HUDEP-2 (cell line): Measurements from ENCODE around the gene PCCA.
"Not testable (repeated sequence)": the region's sequence is repeated elsewhere in the genome, so short reads cannot be mapped to it uniquely, and the experiment has no call there.

ENCODE experiments used
- DNase-seq, 76 experiments: peaks; one replicate each; lab custom pipeline; 2025; ENCODE audit not compliant: unreplicated experiment in 76 of 76; lab: John Stamatoyannopoulos, UW

Gene PCCA

GRCh38 chr13:100234006-100234405, 145.1 kb downstream of the PCCA start:
- DNase-seq: no peak

GRCh38 chr13:100234524-100235136, 145.7 kb downstream of the PCCA start:
- DNase-seq: no peak

DNA sequence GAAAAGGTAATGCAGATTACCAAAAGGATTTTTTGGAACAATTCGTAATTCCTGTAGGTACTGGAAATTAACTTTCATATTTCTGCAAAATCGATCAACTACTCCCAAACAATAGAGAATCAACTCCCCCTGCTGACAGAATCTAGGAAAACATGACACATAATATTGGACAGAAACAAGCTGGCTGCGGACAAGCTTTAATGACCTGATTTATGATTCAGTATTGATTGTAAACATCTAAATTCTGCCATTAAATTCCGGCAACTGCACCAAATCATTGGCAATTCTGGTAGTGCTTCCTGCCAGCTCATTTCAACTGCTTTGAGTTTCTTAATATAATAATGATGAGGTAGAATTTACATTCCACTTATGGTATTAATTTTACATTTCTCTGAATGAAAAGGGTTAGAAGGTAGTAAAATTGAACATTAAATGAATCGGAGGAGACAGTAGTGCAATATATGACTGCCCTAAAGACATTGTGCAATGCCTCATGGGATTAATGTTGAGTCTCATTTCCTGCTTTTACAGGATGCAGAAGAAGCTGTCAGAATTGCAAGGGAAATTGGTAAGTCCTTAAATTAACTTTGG, 146.5 kb downstream of the PCCA start:
- DNase-seq: peak in 16 of 76 experiments; percentile 2 to 53 (median 16)

DNA sequence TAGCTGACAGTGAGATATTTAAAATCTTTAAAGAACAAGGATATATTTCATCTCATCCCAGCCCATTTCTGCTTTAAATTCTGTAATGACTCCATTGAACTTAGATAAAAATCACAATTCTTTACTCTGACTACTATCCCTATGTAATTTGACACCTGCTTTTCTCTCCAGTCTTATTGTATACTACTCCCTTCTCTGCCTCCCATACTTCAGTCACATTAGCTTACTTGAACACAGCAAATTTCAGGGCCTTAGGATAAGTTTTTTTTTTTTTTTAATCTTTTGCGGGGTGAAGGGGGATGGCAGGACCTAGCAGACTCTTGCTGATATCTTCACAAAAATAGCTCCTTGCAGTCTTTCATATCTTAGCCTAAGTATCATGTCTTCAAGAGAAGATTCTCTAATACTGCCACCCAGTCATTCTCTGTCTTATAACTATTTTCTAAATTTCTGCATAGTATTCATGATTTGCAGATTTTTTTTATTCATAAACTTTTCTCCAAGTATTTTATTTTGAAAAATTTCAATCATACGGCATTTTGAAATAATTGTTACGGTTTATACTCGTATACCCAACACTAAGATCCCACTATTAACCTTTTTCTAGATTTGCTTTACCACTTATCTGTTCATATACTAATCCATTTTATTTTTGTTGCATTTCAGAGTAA, 151.4 kb downstream of the PCCA start:
- DNase-seq: no peak

DNA sequence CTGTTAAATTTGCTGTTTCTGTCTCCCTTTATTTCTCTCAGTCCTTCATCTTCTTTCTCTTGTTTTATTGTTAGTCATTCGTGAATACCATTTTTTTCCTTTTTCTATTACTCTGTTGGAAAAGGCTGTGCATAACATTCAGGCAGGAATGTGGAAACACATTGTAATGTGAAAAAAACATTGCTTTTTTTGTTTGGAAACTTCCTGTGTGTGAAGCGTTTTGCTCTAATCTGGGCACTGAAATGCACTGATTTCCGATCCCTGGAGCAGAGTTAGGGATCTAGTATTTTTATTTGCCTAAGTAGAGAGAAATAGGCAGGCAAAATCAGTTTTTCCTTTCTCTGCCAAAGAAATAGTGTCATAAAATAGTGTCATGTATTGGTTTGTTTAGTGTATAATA, 155.5 kb downstream of the PCCA start:
- no peak for DNase-seq

DNA sequence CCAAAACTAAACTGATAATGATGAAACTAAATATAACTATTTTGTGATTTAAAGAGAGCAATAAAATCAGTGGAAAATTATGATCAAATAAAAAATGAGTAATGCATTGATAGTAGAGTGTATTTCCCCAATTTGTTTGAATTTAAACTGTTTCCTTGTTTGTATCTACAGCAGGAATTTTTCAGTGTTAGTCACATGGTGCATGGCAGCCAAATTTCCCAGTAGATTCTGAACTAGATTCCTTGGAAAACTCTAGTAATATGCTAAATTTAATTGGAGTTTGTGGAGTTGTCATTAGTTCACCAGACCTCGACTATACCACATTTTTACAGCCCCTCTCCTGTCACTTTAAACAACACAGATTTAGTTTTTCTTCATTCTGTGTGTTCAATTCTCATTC, 156.2 kb downstream of the PCCA start:
- no peak for DNase-seq

GRCh38 chr13:100247937-100248336, 159.0 kb downstream of the PCCA start:
- no peak for DNase-seq

GRCh38 chr13:100254002-100254401, 165.1 kb downstream of the PCCA start:
- peak in 1 of 76 experiments; percentile 0 for DNase-seq

- DNase-seq: no peak
These were observed 173.5 kb downstream of the PCCA start for GRCh38 chr13:100262404-100262803.

GRCh38 chr13:100266026-100266425, 177.1 kb downstream of the PCCA start:
- DNase-seq: no peak

GRCh38 chr13:100269837-100270236, 180.9 kb downstream of the PCCA start:
- DNase-seq: no peak

DNA sequence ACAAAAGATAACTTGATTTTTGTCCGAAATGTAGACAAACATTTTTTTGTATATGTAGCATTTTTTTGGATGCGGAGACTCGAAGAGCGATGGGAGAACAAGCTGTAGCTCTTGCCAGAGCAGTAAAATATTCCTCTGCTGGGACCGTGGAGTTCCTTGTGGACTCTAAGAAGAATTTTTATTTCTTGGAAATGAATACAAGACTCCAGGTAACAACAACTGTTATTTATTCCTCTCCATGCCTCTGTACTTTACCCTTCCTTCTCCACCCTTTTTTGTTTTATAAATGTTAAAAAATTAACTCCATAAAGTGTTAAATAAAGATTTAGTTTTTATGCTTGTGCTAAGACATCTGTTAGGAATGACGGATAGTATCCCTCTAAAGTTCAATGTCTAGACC, 184.2 kb downstream of the PCCA start:
- no peak for DNase-seq

DNA sequence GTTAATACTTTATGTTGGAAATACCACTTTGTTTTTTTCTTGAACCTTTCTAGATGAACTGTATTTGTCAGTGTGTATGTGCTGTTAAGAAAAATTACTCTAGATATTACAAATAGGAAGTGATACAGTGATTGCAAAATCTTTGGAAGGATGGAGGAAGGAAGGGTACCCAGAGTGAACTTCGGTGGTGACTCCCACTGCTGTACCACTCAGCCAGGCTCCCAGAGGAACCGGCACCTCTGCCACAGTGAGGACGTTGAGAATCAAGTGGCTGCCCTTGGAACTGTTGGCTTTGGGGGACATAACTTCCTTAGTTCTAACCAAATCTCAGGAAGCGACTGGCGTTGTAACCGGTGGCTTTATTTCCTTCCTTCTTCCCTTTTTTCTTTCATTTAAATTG, 184.7 kb downstream of the PCCA start:
- DNase-seq: no peak

DNA sequence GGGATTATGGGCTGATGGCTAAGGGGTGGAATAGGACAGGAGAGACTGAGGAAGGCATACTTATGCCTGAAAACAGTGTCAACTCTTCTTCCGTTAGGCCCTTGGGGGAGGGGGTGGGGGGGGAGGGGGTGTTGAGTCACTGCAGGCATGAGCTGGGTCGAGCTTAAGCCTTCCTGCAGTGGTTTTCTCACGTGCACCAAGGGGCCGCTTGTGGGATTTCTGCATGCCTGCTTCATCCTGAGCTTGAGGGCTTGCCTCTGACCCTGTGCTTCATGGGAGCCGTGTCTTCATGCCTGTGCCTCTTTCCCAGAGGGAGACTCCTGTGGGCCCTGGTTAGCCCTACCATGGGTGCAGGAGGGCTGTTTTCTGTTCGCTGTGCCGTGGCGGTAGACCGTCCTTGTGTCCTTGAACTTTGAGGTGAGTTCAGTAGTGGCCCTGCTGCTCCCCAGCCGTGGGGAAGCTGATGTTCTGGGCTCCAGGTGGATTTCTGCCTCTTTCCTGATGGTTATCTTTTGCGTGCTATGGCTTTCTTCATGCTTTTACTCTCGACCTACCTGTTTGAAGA, 186.1 kb downstream of the PCCA start:
- DNase-seq: no peak

DNA sequence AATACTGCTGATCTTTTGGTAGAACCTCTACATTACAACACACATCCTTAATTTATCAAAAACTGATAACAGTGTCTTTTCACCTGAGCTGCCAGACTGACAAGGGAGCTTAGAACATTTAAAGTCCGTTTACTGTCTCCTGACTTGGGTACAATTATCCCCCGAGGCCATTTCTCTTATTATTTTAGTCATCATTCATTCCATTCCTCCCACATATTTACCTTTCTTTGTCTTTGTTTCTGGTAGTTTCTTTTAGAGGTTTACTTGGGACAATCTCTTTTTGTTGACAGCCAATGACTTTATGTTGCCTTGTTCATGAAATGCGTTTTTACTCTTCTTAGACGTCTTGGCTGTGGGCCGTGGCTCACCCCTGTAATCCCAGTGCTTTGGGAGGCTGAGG, 186.9 kb downstream of the PCCA start:
- no peak for DNase-seq

GRCh38 chr13:100280681-100281080, 191.8 kb downstream of the PCCA start:
- no peak for DNase-seq

- not testable (repeated sequence) for DNase-seq
These were observed 193.4 kb downstream of the PCCA start for GRCh38 chr13:100282306-100282705.

DNA sequence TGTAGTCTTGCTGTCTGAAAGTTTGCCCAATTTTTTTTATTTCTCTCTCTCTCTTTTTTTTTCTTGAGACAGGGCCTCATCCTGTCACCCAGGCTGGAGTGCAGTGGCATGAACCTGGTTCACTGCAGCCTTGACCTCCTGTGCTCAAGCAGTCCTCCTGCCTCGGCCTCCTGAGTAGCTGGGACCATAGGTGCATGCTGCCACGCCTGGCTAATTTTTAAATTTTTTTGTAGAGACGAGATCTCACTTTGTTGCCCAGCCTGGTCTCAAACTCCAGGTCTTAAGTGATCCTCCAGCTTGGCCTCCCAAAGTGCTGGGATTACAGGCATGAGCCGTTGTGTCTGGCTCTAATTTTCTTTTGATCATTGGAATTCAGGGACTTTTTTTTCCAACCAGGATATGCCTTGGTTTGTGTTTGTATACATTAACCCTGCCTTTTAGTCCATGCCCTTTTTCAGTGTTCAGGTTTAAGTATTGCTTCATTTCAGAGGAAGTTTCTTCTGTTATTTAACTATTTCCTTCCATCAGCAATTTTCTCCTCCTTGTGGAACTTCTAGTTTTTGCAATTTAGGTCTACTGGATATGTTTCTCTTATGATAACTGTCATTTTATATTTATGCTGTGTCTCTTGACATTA, 201.4 kb downstream of the PCCA start:
- no peak for DNase-seq

DNA sequence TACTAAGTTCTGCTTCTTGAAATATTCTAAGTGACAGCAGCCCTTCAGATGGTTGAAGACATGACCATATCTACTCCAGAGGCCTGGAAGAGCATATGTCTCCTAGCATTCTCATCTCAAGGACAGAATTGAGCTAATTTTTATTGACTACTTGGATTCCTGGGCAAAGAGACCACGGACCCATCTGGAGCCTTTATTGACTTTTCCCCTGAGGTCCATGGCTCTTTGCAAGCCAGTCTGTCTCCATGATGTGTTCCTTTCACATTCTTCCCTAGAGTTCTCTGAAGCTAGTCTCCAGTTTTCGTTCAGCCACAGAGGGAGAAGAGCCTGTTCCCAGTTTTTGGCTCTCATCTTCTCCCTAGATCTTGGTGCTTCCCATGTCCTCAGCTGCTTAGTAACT, 202.7 kb downstream of the PCCA start:
- no peak for DNase-seq

DNA sequence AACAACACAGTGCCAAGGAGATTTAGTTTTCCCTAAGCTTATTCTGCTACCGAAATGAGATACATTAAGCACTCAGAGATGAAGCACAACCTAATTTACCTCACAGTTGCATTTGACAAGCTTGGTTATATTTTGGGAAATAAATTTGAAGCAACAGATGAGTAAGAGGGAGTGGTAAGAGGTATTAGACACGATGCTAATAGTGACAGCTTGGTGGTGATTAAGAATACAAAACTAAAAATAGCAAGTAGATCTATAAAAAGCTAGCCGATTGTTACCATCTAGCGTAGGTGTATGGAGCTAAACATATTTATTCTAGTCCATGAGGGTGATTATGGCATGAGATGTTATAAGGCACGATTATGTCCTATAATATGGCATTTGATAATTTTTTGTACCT, 208.5 kb downstream of the PCCA start:
- no peak for DNase-seq

DNA sequence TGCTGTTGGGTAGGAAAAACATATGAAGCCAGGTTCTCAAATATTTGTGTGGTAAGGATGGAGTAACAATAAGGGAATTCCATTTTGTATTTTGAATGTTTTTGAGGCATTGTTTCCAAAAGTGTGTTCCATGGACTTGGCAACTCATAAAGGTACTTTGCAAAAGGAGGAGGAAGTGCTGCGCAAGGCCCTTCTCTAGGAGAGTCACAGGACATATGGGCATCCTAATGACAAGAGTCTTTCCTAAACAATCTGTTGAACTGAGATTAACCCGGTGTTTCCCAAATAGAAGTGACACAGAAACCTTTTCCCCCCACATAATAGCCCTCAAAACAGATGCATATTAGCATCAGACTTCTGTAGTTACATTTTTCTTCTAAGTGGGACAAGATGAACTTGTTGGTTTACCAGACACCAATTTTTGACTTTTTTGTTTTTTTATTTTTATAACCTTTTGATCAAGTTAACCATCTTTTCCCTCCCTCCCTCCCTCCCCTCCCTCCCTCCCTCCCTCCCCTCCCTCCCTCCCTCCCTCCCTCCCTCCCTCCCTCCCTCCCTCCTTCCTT, 209.3 kb downstream of the PCCA start:
- DNase-seq: no peak
